Measurements from ENCODE around the gene EGFLAM. TPM values are rescaled to one million over a fixed set of nuclear protein-coding genes. Genes with fewer than 3 reads are reported as not detected.

EGFLAM gene
- total and polyA plus RNA-seq, 9 of the 15 experiments (the other 6 are each of a cell fraction or from before 2014, with no cell fraction given): 0.09 to 2.5 (median 1.0) TPM

DNA sequence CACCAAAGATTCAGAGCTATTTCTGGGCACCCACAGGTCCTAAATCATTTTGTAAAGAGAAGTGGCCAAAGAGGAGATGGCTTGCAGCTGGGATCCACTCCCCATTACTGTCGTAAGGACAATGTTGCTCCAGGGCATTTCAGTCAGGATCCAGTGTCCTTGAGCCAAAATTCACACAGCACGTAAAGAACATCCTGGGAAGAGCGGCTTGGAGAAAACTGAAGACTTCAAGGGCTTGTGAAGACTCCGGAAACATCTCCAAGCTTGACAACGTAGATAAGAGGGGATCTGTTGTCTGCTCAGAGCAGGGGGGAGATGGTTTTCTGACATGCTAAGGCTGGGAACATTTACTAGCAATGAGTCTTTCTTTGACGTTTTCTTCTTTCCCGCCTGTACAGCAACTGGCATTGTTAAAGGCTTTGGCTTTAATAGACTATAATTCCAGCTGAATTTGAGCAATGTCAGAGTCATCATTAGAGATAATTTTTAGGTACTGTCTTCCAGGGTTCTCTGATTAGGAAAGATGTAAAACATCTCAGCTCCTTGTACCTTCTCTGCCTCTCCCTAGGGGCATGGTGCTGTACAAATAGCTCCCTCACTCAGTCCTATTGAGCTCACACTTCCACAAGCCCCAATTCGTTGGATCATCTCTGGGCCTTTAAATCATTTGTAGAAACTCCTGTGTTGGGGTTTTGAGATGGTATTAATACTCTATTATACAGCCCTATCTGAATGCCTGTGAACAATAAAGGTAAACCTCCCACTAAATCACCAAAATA, 39.7 kb downstream of the EGFLAM start (continued):
- TF ChIP-seq AFF1 (IDR thresholded peaks at IDR 0.05; ENCODE audit: low read depth in 1 of 2, partially characterized antibody in 2 of 2): no peak
- TF ChIP-seq ELF2 (CRISPR knock-in tag; IDR thresholded peaks at IDR 0.05): no peak
- no peak for TF ChIP-seq EHMT2 (IDR thresholded peaks at IDR 0.05)
- TF ChIP-seq, protein P1, sequence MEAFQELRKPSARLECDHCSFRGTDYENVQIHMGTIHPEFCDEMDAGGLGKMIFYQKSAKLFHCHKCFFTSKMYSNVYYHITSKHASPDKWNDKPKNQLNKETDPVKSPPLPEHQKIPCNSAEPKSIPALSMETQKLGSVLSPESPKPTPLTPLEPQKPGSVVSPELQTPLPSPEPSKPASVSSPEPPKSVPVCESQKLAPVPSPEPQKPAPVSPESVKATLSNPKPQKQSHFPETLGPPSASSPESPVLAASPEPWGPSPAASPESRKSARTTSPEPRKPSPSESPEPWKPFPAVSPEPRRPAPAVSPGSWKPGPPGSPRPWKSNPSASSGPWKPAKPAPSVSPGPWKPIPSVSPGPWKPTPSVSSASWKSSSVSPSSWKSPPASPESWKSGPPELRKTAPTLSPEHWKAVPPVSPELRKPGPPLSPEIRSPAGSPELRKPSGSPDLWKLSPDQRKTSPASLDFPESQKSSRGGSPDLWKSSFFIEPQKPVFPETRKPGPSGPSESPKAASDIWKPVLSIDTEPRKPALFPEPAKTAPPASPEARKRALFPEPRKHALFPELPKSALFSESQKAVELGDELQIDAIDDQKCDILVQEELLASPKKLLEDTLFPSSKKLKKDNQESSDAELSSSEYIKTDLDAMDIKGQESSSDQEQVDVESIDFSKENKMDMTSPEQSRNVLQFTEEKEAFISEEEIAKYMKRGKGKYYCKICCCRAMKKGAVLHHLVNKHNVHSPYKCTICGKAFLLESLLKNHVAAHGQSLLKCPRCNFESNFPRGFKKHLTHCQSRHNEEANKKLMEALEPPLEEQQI (IDR thresholded peaks at IDR 0.05): no peak
- TF ChIP-seq EGR1 (conservative IDR thresholded peaks at IDR 0.05): no peak
- peak; percentile 67 for TF ChIP-seq EP300 (IDR thresholded peaks at IDR 0.05; ENCODE audit: low read length)
- TF ChIP-seq ZNF551 (CRISPR knock-in tag; IDR thresholded peaks at IDR 0.05): no peak
- no peak for TF ChIP-seq ZNF133 (CRISPR knock-in tag; IDR thresholded peaks at IDR 0.05)
- TF ChIP-seq ZNF785 (CRISPR knock-in tag; IDR thresholded peaks at IDR 0.05): no peak
- no peak for TF ChIP-seq SP2 (IDR thresholded peaks at IDR 0.05; ENCODE audit: extremely low read depth, low read depth, low read length, poor library complexity, severe bottlenecking)
- TF ChIP-seq TCFL5 (CRISPR knock-in tag; conservative IDR thresholded peaks at IDR 0.05): no peak
- TF ChIP-seq ZNF280B (CRISPR knock-in tag; IDR thresholded peaks at IDR 0.05): no peak
- no peak for TF ChIP-seq FOXO4 (CRISPR knock-in tag; IDR thresholded peaks at IDR 0.05)
- TF ChIP-seq KLF10 (CRISPR knock-in tag; IDR thresholded peaks at IDR 0.05): no peak
- TF ChIP-seq POLR2A (conservative IDR thresholded peaks at IDR 0.05): no peak
- peak; percentile 26; the same call in 1 of the 2 replicates for TF ChIP-seq CTBP1 (IDR thresholded peaks at IDR 0.05; ENCODE audit: borderline replicate concordance)
- no peak for TF ChIP-seq NONO (IDR thresholded peaks at IDR 0.05; ENCODE audit: low read depth in 2 of 2, low read length in 1 of 2)
- no peak for TF ChIP-seq ZBTB1 (CRISPR knock-in tag; IDR thresholded peaks at IDR 0.05; ENCODE audit: borderline replicate concordance, low read depth)

All from K562 (cell line).